Left cardiac atrium (tissue), 4 donors: ENCODE measurements around the gene AGBL3. TPM values are rescaled to one million over a fixed set of nuclear protein-coding genes. Genes with fewer than 3 reads are reported as not detected.
"Not testable (repeated sequence)": the region's sequence is repeated elsewhere in the genome, so short reads cannot be mapped to it uniquely, and the experiment has no call there.

Source experiments
- ATAC-seq, 2 donors: fragments of 200-7000 bp; cut with Tn5 transposase; one replicate each; pipeline ENCODE4 v1.9.1; 2020; ENCODE audit warnings: mild to moderate bottlenecking in 2 of 2, moderate library complexity in 2 of 2
- DNase-seq: peaks from one replicate; pipeline ENCODE4 v3.0.0-alpha.2; 2020
- intact Hi-C, 2 donors: fragments of 100-400 bp; cut with DNase I; formaldehyde crosslinking; loops; one replicate each; pipeline versions ENCODE4 v1.14.1 to v1.15.1; 2022 to 2023
- total RNA-seq, 2 donors: library from RNA; stranded (reverse); fragmentation: NEBNext Ultra II Directional; extraction: Animal tissue kit (Norgen Biotek cat#: 25700); gene quantifications; one replicate each; pipeline ENCODE4 v1.2.1, GENCODE V29; 2021
- donor health status: DM: no; HTN: yes; CAD: no.
- donor health status: DM: no; HTN: yes; CAD: no; lungs with severe emphysema.
- donor health status: DM: yes; HTN: yes; CAD: no.
- donor health status: Dilated cardiomyopathy.

The AGBL3 gene
- total RNA-seq, 2 donors from 2014 or later: 1.7 to 2.1 TPM

- peak in 1 of 2 donors; percentile 68 for ATAC-seq
These were observed 15.3 kb downstream of the AGBL3 start for GRCh38 chr7:135001390-135002165.

GRCh38 chr7:135012229-135012628, 25.9 kb downstream of the AGBL3 start:
- ATAC-seq: no peak
- intact Hi-C loops: no loop called here
- DNase-seq: no peak

More at GRCh38 chr7:135001390-135002165, 15.3 kb downstream of the AGBL3 start:
- no peak for DNase-seq
- intact Hi-C loops: no loop called here

- intact Hi-C loops: no loop called here
- no peak for DNase-seq
- no peak for ATAC-seq
These were observed 37.3 kb downstream of the AGBL3 start for GRCh38 chr7:135023622-135024021.

- no peak for ATAC-seq
- no peak for DNase-seq
- intact Hi-C loops: no loop called here
These were observed 48.9 kb downstream of the AGBL3 start for GRCh38 chr7:135035252-135035651.

- intact Hi-C loops, ATAC-seq, DNase-seq: not testable (repeated sequence)
These were observed 80.7 kb downstream of the AGBL3 start for GRCh38 chr7:135067017-135067416.

GRCh38 chr7:135074096-135074495, 87.8 kb downstream of the AGBL3 start:
- intact Hi-C loops: no loop called here
- ATAC-seq (no peak), DNase-seq (no peak)

GRCh38 chr7:135074531-135074930, 88.2 kb downstream of the AGBL3 start:
- no peak for ATAC-seq
- intact Hi-C loops: no loop called here
- no peak for DNase-seq

- ATAC-seq (no peak), DNase-seq (no peak)
These were observed 89.4 kb downstream of the AGBL3 start for GRCh38 chr7:135075716-135076115.

GRCh38 chr7:135076882-135077281, 90.6 kb downstream of the AGBL3 start:
- no peak for ATAC-seq
- intact Hi-C loops: no loop called here
- no peak for DNase-seq

More at GRCh38 chr7:135075716-135076115, 89.4 kb downstream of the AGBL3 start:
- intact Hi-C loops: no loop called here

GRCh38 chr7:135077642-135078041, 91.3 kb downstream of the AGBL3 start:
- DNase-seq (no peak), ATAC-seq (no peak)
- intact Hi-C loops: no loop called here

- ATAC-seq (no peak), DNase-seq (no peak)
- intact Hi-C loops: no loop called here
These were observed 91.7 kb downstream of the AGBL3 start for GRCh38 chr7:135078051-135078450.

- intact Hi-C loops: no loop called here
- DNase-seq (no peak), ATAC-seq (no peak)
These were observed 92.8 kb downstream of the AGBL3 start for GRCh38 chr7:135079068-135079467.

GRCh38 chr7:135083005-135083404, 96.7 kb downstream of the AGBL3 start:
- ATAC-seq: no peak
- no peak for DNase-seq
- intact Hi-C loops: no loop called here

GRCh38 chr7:135088566-135088965, 102.3 kb downstream of the AGBL3 start:
- DNase-seq (no peak), ATAC-seq (no peak)
- intact Hi-C loops: no loop called here

GRCh38 chr7:135091717-135092116, 105.4 kb downstream of the AGBL3 start:
- DNase-seq (no peak), ATAC-seq (no peak)
- intact Hi-C loops: no loop called here

GRCh38 chr7:135094472-135095237, 108.3 kb downstream of the AGBL3 start:
- DNase-seq (no peak), ATAC-seq (no peak)
- intact Hi-C loops: no loop called here

GRCh38 chr7:135095450-135095849, 109.1 kb downstream of the AGBL3 start:
- intact Hi-C loops: no loop called here
- DNase-seq: no peak
- ATAC-seq: no peak

- intact Hi-C loops: no loop called here
- ATAC-seq (no peak), DNase-seq (no peak)
These were observed 112.1 kb downstream of the AGBL3 start for GRCh38 chr7:135098391-135098790.

GRCh38 chr7:135100856-135101255, 114.5 kb downstream of the AGBL3 start:
- ATAC-seq (no peak), DNase-seq (no peak)
- intact Hi-C loops: no loop called here

GRCh38 chr7:135102372-135102771, 116.1 kb downstream of the AGBL3 start:
- ATAC-seq: no peak
- DNase-seq: no peak
- intact Hi-C loops: no loop called here

GRCh38 chr7:135109562-135109961, 123.3 kb downstream of the AGBL3 start:
- intact Hi-C loops: no loop called here
- ATAC-seq (no peak), DNase-seq (no peak)
